ENCODE measurements around the gene ANXA5.

The ANXA5 gene

DNA sequence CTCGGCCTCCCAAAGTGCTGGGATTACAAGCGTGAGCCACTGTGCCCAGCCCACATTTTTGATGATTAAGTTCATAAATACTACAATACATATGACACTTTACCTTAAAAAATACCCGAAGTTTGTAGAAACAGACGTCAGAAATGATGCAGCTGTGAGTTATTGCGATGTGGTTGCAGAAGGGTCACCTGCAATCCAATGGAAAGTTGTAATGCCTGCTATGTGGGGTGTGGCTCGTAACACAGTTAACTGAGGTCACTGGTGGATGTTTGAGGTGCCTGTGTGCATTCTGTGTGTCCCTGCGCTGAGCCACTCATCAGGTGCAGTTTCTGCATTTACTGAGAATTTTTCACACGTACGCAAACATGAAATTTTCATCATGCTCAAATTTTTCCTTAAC, 64.1 kb downstream of the ANXA5 start:
- no peak for DNase-seq

Measured in bone marrow (tissue), 2 donors.